Stromal cell of bone marrow (primary cell): ENCODE results near the gene MUC5AC.
"Not testable (repeated sequence)": the region's sequence is repeated elsewhere in the genome, so short reads cannot be mapped to it uniquely, and the experiment has no call there.

ENCODE experiments used
- DNase-seq: peaks from one replicate; pipeline ENCODE4 v3.0.0-alpha.2; 2012; ENCODE audit warnings: low read depth

The MUC5AC gene

DNA sequence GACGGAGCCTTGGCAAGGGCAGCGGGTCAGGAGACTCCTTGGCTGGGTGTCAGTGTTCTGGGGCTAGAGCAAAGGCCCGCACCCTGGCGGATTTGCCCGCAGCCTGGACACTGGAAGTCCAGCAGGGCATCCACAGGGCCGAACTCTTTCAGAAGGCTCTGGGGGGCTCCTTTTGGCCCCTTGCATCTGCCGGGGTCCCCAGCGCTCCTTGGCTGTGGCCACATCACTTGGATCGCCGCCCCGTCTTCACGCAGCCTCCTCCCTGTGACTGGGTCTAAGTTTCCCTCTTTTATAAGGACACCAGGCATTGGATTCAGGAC lies 20.0 kb downstream of the MUC5AC start:
- DNase-seq, result no peak

DNA sequence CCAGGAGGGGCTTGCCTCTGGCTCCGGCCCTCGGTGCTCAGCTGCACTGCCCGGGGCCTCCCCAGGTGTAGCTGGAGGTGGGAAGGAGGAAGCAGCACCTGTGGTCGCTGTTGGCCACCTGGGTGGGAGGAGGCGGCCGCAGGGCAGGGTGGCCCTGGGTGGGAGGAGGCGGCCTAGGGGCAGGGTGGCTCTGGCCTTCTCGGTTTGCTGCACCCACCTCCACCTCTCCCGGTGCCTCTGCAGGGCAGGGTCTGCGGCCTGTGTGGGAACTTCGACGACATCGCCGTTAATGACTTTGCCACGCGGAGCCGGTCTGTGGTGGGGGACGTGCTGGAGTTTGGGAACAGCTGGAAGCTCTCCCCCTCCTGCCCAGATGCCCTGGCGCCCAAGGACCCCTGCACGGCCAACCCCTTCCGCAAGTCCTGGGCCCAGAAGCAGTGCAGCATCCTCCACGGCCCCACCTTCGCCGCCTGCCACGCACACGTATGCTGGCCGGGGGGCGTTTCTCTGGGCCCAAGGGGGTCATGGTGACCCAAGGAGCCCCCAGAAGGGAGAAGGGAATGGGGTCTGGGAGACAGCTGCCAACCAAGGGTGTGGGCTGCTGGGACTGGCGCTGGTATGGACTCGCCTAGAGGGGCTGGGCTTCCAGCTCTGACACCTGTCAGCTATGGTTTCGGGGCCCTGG lies 20.6 kb downstream of the MUC5AC start:
- no peak for DNase-seq

DNA sequence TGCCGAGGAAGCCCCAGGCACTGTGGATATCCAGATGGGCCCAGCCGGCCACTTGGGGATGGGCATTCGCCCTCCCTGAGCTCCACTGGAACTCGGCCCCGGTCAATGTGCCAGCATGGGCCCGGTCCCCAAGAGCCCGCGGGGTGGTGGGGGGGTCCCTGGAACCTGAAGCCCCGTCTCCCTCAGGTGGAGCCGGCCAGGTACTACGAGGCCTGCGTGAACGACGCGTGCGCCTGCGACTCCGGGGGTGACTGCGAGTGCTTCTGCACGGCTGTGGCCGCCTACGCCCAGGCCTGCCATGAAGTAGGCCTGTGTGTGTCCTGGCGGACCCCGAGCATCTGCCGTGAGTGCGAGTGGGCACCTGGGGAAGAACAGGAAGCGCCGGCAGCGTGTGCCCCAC lies 21.2 kb downstream of the MUC5AC start:
- DNase-seq, result no peak

DNA sequence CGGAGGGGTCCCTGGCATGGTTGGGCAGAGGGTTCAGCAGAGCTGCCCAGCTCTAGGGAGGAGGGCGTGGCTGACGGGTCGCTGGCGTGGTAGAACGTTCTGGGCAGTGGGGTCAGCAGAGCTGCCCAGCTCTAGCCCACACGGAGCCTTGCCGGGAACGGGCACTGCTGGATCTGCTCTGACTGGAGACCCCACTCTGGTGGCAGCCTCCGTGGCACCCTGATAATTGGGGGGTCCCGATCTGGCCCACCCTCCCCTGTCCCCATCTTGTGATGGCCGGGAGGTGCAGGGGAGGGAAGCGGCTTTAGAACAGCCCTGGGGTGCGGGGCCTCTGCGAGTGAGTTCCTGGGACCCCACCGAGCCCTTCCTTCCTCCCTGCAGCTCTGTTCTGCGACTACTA lies 21.9 kb downstream of the MUC5AC start:
- DNase-seq, result no peak

DNA sequence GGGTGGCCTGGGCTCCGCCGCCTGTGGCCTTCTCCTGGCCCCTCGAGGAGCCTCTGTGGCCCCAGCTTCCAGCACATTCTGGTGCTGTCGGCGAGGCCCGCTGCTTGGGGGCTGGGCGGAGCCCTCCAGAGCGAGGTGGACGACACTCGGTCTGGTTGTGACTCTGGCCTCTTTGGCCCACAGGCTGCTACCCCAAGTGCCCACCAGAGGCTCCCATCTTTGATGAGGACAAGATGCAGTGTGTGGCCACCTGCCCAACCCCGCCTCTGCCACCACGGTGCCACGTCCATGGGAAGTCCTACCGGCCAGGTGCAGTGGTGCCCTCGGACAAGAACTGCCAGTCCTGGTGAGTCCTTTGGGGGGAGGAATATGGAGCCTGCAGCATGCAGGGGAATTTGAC lies 22.4 kb downstream of the MUC5AC start:
- no peak for DNase-seq

DNA sequence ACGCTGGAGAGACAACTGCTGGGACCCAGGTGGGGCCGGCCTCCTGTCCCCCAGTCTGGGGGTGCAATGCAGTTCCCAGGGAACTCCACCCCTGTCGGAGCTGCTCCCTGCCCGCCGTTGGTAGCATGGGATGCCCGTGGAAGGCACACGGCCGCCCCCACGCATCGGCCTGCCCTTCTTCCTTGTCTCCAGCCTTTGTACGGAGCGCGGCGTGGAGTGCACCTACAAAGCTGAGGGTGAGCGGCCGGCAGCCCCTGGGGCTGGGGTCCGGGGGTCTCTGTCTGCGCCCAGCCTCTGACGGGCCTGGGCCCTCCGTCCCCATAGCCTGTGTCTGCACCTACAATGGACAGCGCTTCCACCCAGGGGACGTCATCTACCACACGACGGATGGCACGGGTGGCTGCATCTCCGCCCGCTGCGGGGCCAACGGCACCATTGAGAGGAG lies 23.2 kb downstream of the MUC5AC start:
- DNase-seq, result no peak

DNA sequence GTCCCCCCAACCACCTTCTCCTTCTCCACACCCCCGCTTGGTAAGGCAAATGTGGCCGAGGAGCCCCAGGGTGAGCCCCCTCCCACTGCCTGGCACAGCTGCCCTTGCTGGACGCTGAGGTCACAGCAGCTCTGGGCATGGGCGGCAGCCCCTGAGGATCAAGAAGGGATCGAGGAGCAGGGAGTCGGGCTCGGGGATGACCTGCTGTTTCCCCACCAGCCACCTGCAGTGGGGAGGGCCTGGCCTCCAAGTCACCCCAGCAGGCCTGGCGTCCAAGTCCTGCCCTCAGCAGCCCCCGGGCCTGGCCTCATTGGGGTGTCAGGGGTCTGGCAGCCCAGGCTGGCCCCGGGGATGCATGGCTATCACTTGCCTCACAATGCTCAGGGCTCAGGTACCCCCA lies 23.7 kb downstream of the MUC5AC start:
- no peak for DNase-seq

DNA sequence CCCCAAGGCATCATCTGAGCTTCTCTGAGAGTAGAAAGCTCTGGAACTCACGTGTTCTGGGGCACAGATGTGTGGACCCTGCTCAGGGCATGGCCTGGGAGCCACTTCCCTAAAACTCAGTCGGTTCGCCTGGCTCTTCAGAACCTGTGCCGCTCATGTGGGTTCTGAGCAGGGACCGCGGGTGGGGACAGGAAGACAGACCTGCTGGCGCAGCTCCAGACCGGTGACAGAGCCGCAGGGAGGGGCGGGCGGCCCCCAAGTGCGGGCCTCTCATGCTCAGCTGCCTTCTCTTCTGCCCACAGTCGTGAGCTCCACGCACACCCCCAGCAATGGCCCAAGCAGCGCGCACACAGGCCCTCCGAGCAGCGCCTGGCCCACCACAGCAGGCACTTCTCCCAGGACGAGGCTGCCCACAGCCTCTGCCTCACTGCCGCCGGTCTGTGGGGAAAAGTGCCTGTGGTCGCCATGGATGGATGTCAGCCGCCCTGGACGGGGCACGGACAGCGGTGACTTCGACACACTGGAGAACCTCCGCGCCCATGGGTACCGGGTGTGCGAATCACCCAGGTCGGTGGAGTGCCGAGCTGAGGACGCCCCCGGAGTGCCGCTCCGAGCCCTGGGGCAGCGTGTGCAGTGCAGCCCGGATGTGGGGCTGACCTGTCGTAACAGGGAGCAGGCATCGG lies 24.2 kb downstream of the MUC5AC start:
- DNase-seq, result no peak

DNA sequence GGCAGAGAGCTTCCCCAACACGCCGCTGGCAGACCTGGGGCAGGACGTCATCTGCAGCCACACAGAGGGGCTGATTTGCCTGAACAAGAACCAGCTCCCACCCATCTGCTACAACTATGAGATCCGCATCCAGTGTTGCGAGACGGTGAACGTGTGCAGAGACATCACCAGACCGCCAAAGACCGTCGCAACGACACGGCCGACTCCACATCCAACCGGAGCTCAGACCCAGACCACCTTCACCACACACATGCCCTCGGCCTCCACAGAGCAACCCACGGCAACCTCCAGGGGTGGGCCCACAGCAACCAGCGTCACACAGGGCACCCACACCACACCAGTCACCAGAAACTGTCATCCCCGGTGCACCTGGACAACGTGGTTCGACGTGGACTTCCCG lies 26.4 kb downstream of the MUC5AC start:
- DNase-seq, result not testable (repeated sequence)

DNA sequence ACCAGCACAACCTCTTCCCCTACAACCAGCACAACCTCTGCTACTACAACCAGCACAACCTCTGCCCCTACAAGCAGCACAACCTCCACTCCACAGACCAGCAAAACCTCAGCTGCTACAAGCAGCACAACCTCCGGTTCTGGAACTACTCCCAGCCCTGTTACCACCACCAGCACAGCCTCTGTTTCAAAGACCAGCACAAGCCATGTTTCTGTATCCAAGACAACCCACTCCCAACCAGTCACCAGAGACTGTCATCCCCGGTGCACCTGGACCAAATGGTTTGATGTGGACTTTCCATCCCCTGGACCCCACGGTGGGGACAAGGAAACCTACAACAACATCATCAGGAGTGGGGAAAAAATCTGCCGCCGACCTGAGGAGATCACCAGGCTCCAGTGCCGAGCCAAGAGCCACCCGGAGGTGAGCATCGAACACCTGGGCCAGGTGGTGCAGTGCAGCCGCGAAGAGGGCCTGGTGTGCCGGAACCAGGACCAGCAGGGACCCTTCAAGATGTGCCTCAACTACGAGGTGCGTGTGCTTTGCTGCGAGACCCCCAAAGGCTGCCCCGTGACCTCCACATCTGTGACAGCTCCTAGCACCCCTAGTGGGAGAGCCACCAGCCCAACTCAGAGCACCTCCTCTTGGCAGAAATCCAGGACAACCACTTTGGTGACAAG lies 30.8 kb downstream of the MUC5AC start:
- not testable (repeated sequence) for DNase-seq

DNA sequence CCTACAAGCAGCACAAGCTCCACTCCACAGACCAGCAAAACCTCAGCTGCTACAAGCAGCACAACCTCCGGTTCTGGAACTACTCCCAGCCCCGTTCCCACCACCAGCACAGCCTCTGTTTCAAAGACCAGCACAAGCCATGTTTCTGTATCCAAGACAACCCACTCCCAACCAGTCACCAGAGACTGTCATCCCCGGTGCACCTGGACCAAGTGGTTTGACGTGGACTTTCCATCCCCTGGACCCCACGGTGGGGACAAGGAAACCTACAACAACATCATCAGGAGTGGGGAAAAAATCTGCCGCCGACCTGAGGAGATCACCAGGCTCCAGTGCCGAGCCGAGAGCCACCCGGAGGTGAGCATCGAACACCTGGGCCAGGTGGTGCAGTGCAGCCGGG lies 32.1 kb downstream of the MUC5AC start:
- DNase-seq, result not testable (repeated sequence)

DNA sequence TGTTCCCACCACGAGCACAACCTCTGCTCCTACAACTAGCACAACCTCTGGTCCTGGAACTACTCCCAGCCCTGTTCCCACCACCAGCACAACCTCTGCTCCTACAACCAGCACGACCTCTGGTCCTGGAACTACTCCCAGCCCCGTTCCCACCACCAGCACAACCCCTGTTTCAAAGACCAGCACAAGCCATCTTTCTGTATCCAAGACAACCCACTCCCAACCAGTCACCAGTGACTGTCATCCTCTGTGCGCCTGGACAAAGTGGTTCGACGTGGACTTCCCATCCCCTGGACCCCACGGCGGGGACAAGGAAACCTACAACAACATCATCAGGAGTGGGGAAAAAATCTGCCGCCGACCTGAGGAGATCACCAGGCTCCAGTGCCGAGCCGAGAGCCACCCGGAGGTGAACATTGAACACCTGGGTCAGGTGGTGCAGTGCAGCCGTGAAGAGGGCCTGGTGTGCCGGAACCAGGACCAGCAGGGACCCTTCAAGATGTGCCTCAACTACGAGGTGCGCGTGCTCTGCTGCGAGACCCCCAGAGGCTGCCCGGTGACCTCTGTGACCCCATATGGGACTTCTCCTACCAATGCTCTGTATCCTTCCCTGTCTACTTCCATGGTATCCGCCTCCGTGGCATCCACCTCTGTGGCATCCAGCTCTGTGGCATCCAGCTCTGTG lies 34.2 kb downstream of the MUC5AC start:
- DNase-seq, result not testable (repeated sequence)

DNA sequence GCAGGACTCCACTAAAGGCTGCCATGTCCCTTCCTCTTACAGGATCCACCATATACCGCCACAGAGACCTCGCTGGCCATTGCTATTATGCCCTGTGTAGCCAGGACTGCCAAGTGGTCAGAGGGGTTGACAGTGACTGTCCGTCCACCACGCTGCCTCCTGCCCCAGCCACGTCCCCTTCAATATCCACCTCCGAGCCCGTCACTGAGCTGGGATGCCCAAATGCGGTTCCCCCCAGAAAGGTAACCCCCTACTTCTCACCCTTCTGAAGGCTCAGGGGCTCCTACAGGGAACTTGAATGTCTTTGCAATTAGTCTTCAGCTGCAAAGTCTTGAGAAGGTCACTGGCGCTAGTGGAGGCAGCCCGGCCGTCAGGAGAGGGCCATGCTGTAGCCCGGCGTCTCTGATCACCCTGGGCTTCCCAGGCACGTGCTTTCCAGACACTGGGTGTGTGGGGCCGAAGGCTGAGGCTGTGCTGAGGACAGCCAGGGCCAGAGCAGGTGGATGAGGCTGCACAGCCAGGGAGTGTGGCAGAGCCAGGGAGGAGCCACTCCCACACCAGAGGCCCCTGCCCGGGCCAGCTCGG lies 35.1 kb downstream of the MUC5AC start:
- DNase-seq, result no peak

DNA sequence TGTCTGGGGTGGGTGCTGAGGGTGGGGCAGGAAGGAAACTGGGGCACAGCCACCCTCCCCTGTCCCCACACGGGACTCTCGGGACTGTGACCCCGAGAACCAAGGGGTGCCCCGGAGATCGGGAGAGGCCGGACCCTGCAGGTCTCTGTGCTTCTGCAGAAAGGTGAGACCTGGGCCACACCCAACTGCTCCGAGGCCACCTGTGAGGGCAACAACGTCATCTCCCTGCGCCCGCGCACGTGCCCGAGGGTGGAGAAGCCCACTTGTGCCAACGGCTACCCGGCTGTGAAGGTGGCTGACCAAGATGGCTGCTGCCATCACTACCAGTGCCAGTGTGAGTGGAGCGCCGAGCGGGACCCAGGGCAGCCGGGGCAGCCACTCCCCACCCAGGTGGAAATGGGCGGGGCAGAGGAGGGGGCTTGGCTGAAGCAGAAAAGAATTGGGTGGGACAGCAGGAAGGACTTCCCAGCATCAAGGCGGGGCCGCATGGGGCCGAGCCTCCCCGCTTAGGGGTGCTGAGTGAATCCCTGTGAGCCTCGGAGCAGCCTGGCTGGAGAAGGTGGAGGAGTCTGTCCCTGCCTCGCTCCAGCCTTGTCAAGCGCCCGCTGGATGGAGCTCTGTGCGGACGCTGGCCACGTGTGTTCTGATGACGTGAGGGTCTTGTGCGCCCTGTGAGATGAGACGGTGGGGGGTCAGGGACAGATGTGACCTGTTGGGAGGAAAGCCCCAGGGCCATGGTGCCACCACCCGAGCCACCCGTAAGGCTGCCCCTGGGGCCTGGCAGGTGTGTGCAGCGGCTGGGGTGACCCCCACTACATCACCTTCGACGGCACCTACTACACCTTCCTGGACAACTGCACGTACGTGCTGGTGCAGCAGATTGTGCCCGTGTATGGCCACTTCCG lies 35.8 kb downstream of the MUC5AC start:
- DNase-seq, result no peak

DNA sequence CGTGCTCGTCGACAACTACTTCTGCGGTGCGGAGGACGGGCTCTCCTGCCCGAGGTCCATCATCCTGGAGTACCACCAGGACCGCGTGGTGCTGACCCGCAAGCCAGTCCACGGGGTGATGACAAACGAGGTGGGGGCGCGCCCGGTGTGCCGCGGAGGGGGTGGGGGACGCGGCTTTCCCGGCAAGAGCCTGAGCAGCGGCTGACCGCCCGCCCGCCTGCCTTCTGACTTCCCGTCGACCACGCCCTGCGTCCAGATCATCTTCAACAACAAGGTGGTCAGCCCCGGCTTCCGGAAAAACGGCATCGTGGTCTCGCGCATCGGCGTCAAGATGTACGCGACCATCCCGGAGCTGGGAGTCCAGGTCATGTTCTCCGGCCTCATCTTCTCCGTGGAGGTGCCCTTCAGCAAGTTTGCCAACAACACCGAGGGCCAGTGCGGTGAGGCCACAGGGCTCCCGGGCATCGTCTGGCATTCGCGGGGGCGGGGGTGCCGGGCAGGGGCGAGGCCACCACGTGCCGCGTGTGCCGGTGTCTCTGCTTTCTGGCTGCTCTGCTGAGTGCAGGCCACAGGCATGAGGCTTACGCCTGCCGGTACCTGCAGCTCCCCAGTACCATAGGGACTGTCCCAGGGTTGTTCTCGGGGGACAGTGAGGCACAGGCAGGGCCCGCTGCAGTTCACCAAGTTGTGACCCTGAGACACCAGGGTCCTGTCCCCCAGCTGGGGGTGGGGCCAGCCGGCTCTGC lies 36.7 kb downstream of the MUC5AC start:
- no peak for DNase-seq

DNA sequence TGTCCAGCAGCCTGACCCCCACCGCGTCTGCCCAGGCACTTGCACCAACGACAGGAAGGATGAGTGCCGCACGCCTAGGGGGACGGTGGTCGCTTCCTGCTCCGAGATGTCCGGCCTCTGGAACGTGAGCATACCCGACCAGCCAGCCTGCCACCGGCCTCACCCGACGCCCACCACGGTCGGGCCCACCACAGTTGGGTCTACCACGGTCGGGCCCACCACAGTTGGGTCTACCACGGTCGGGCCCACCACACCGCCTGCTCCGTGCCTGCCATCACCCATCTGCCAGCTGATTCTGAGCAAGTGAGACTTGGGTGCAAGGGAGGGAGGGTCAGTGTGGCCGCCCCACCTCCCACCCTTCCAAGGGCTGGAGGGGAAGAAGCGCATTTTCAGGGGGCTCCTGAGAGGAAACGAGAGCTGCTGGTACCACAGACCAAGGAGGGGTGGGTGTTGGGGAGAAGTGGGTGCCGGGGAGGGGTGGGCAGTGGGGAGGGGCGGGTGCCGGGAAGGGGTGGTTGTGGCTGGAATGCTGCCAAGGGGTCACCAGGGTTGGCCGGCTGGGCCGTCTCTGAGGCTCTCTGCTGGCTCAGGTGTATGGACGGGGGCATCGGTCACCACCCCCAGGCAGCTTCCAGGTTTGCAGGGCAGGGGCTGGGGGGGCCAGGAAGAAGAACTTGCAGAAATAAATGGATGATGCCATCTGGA lies 37.4 kb downstream of the MUC5AC start:
- DNase-seq, result no peak

DNA sequence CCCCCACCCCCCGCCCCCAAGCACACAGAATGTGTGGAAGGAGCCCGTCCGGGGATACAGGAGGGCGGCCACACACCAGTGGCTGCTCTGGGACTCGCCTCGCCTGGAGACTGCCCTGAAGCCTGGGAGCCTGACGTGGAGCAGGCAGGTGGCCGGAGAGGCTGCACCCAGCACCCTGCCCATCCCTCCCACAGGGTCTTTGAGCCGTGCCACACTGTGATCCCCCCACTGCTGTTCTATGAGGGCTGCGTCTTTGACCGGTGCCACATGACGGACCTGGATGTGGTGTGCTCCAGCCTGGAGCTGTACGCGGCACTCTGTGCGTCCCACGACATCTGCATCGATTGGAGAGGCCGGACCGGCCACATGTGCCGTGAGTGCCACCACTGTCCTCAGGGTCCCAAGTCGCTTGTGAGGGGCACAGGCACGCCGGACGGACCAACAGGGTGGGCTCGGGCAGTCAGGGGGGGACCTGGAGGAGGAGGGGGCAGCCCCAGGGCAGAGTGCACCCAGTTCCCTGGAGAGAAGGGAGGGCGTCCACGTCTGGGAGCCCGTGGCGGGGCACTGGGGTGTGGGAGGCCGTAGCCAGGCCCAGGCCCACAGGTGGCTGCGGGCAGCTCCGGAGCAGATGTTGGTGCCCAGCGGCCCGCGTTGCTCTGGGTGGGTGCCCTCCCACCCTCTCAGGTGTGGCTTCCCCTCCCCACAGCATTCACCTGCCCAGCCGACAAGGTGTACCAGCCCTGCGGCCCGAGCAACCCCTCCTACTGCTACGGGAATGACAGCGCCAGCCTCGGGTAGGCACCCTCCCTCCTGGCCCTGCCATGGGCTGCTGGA lies 38.1 kb downstream of the MUC5AC start:
- DNase-seq, result no peak

DNA sequence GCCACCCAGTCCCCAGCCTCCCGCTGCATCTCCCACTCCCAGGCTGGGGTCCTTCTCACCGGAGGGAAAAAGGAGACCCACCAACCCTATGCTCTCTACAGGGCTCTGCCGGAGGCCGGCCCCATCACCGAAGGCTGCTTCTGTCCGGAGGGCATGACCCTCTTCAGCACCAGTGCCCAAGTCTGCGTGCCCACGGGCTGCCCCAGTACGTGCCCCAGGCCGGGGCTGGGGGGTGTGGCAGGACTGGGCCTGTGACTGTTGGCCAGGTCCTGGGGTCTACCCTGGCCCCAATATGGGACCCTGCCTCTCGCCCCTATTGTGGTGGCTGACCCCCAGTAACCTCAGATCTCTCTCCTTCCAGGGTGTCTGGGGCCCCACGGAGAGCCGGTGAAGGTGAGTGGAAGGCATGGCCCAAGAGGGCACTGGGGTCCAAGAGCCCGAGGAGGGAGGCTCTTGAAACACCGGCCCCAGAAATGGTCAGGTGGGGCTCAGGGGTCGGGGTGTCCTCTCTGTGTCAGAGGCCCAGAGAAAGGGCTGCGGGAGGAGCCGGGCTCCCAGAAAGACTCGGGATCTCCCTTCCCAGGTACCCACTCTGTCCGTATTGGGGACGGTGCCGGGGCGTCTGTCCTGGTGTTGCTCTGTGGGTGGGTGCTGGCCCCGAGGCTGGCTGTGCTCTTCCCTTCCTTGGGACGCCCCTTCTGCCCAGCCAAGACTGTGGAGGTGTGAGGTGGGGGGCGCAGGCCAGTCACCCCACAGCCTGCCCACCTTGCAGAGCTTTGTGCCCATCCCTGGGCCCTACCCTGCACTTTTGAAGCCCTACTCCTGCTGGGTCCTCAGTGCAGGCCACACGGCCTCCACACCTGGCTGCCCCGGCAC lies 39.0 kb downstream of the MUC5AC start:
- no peak for DNase-seq
